K562 (cell line): ENCODE measurements around the gene B4GALNT4. TPM values are rescaled to one million over a fixed set of nuclear protein-coding genes. Genes with fewer than 3 reads are reported as not detected.

Experiments used
- ATAC-seq: fragments of 200-7000 bp; cut with Tn5 transposase; 3 replicates; pipeline ENCODE4 v1.9.1; 2020; ENCODE audit warnings: moderate library complexity
- BruUV-seq: library from RNA; stranded (reverse); fragments of 400-500 nt; replicated peaks from 2 replicates; lab custom pipeline; 2021; lab: Mats Ljungman, UMichigan
- CTCF ChIA-PET: fragments of 300-600 bp; formaldehyde crosslinking; extraction: SDS; loops from one replicate; lab custom pipeline; 2021; ENCODE audit warnings: low intra/inter-chr PET ratio; lab: Yijun Ruan, JAX
- POLR2A ChIA-PET: fragments of 300-600, 350-650 bp; sonication (Branson Sonifier 250); formaldehyde crosslinking; extraction: SDS; loops from one replicate; lab custom pipeline; 2021; ENCODE audit warnings: antibody characterized with exemption, inconsistent platforms; lab: Yijun Ruan, JAX
- DNase-seq, 4 experiments: peaks; one replicate each; pipeline versions ENCODE4 v3.0.0 to v3.0.0-alpha.2; 2011 to 2018; ENCODE audit warnings: low spot score in 3 of 4, mixed read lengths in 3 of 4; ENCODE audit errors: extremely low read depth in 1 of 4
- FAIRE-seq: peaks from 2 replicates; lab custom pipeline; 2011; peaks lifted over from hg19 to GRCh38; lab: Jason Lieb, UNC
- H2AFZ ChIP-seq: 2 replicates; pipeline ENCODE4 v1.6.0; 2011; ENCODE audit warnings: low read depth, low read length, control low read depth, inconsistent platforms
- H3K27ac ChIP-seq: fragments of 200-600 bp; 3 replicates; pipeline ENCODE4 v1.8.0; 2011; ENCODE audit warnings: low read depth, mild to moderate bottlenecking, control low read depth, inconsistent platforms, low read length, moderate library complexity, mixed read lengths; ENCODE audit errors: extremely low read depth
- H3K27me3 ChIP-seq, 2 experiments: fragments of 300-600 bp in 1 of 2; 2 replicates in 1 of 2; 3 replicates in 1 of 2; pipeline versions ENCODE4 v1.6.0 to v1.8.0; 2011; ENCODE audit warnings: inconsistent platforms in 2 of 2, low read length in 2 of 2, mild to moderate bottlenecking in 1 of 2, mixed read lengths in 1 of 2, moderate library complexity in 1 of 2; ENCODE audit not compliant: control insufficient read depth in 2 of 2, insufficient read depth in 2 of 2
- H3K36me3 ChIP-seq: fragments of 300-600 bp; 3 replicates; pipeline ENCODE4 v1.8.0; 2011; ENCODE audit warnings: mild to moderate bottlenecking, low read length, inconsistent platforms; ENCODE audit not compliant: control insufficient read depth, insufficient read depth
- H3K4me1 ChIP-seq, 2 experiments: fragments of 200-600 bp in 1 of 2; replicated peaks in 1 of 2; 2 replicates in 1 of 2; 3 replicates in 1 of 2; pipeline versions ENCODE4 v1.5.1 to v1.8.0; 2011; ENCODE audit warnings: inconsistent platforms in 2 of 2, low read length in 2 of 2, mild to moderate bottlenecking in 1 of 2, mixed read lengths in 1 of 2, moderate library complexity in 1 of 2; ENCODE audit not compliant: control insufficient read depth in 2 of 2, insufficient read depth in 2 of 2
- H3K4me2 ChIP-seq: 2 replicates; pipeline ENCODE4 v1.6.1; 2011; ENCODE audit warnings: low read length, control low read depth, inconsistent platforms, mixed read lengths; ENCODE audit not compliant: insufficient read depth
- H3K4me3 ChIP-seq: fragments of 200-600 bp; sonication (generic), shearing (Covaris generic); 2 replicates; pipeline ENCODE4 v1.5.1; 2016; ENCODE audit warnings: control low read depth, inconsistent platforms
- H3K79me2 ChIP-seq: fragments of 200-600 bp; 3 replicates; pipeline ENCODE4 v1.8.0; 2011; ENCODE audit warnings: low read length, inconsistent platforms; ENCODE audit not compliant: control insufficient read depth, insufficient read depth
- H3K9ac ChIP-seq, 2 experiments: 2 replicates each; pipeline versions ENCODE4 v1.6.0 to v1.6.1; 2011; ENCODE audit warnings: low read depth in 2 of 2, low read length in 2 of 2, control low read depth in 1 of 2, inconsistent platforms in 1 of 2, mild to moderate bottlenecking in 1 of 2, mixed read lengths in 1 of 2; ENCODE audit not compliant: insufficient read depth in 1 of 2
- H3K9me1 ChIP-seq: one replicate; pipeline ENCODE4 v1.6.0; 2011; ENCODE audit warnings: inconsistent platforms, mild to moderate bottlenecking, low read length, moderate library complexity; ENCODE audit not compliant: control insufficient read depth, insufficient read depth
- H3K9me3 ChIP-seq: replicated peaks from 2 replicates; pipeline ENCODE4 v1.5.1; 2011; ENCODE audit warnings: low read depth, low read length, inconsistent platforms; ENCODE audit not compliant: control insufficient read depth, insufficient read depth
- H4K20me1 ChIP-seq: replicated peaks from 2 replicates; pipeline ENCODE4 v1.6.1; 2011; ENCODE audit warnings: low read length, inconsistent platforms, mixed read lengths; ENCODE audit not compliant: control insufficient read depth, insufficient read depth
- U2AF1 ChIP-seq: fragments of 200-400 bp; formaldehyde crosslinking; optimal IDR thresholded peaks from 2 replicates; pipeline ENCODE3; 2017; ENCODE audit warnings: mild to moderate bottlenecking, low read depth, low read length, moderate library complexity
- ZNF354B ChIP-seq: fragments of 250-450 bp; sonication (Bioruptor Pico); IDR thresholded peaks from 2 replicates; pipeline ENCODE4 v1.4.0; 2020
- WGBS: fragments of 100-300 bp; shearing (Covaris generic); methylation state at CpG from one replicate; pipeline ENCODE4 v1.1.6; 2016; ENCODE audit warnings: low coverage, mixed read lengths; ENCODE audit not compliant: insufficient coverage; ENCODE audit errors: missing lambda C conversion rate; 5-methylcytosine and 5-hydroxymethylcytosine counted together
- in situ Hi-C: fragments of 300-500 bp; cut with MboI; formaldehyde crosslinking; loops from 4 replicates; pipeline ENCODE4 v1.15.0; 2018; ENCODE audit warnings: inconsistent platforms, mixed read lengths
- intact Hi-C: fragments of 100-400 bp; cut with micrococcal nuclease; formaldehyde crosslinking; loops from 2 replicates; pipeline ENCODE4 v1.14.2; 2022
- polyA plus RNA-seq, 8 experiments: library from polyadenylated mRNA; depleted of rRNA in 4 of 8; stranded (reverse) in 5 of 8; unstranded in 3 of 8; fragments of >200 nt; fragmentation: Nextera tagmentation in 2 of 8; fragmentation: Illumina TruSeq in 1 of 8; extraction: Ambion mirVana in 2 of 8; extraction: Trizol in 1 of 8; gene quantifications; 2 replicates each; pipeline versions ENCODE4 v1.2.1 to v1.2.3, GENCODE V29; 2011 to 2014; ENCODE audit warnings: inconsistent platforms in 1 of 8, missing spikeins in 1 of 8
- total RNA-seq, 7 experiments: library from RNA; depleted of rRNA in 6 of 7; stranded (reverse); fragments of >200 nt in 6 of 7; fragmentation: Illumina TruSeq in 2 of 7; extraction: Trizol in 2 of 7; gene quantifications; 2 replicates each; pipeline versions ENCODE4 v1.2.1 to v1.2.3, GENCODE V29; 2011 to 2021; ENCODE audit warnings: low replicate concordance in 1 of 7
- TF ChIP-seq, protein P1 (sequence below), 2 experiments: IDR thresholded peaks; 2 replicates each; pipeline ENCODE4 v1.6.1; 2011; ENCODE audit warnings: borderline replicate concordance in 1 of 2, control low read depth in 1 of 2, low read depth in 1 of 2, low read length in 1 of 2, mild to moderate bottlenecking in 1 of 2, mixed read lengths in 1 of 2, moderate library complexity in 1 of 2; ENCODE audit not compliant: insufficient read depth in 1 of 2, insufficient read length in 1 of 2, poor library complexity in 1 of 2, severe bottlenecking in 1 of 2; ENCODE audit errors: extremely low read depth in 1 of 2

B4GALNT4 gene
- total and polyA plus RNA-seq, 9 of the 15 experiments (the other 6 are each of a cell fraction or from before 2014, with no cell fraction given), result 0.20 to 37.1 (median 10.8) TPM; not detected in 1

- Histone ChIP-seq H3K36me3 (peaks cover 25% of the 10 kb centered on the region; the same call in 2 of the 3 replicates), H3K4me2 (no peak overlapping the region), H2AFZ (no peak overlapping the region), H3K27me3 (no peaks in the 10 kb centered on the region), H3K4me1 (peaks cover 0 to 31% of the 10 kb centered on the region in 2 experiments; a peak in 2 of 5 replicates), H3K27ac (no peak overlapping the region), H3K9me3 (peaks cover 4% of the 10 kb centered on the region; the same call in 1 of the 2 replicates), H3K4me3 (no peak overlapping the region), H3K79me2 (no peaks in the 10 kb centered on the region), H4K20me1 (no peaks in the 10 kb centered on the region), H3K9ac (no peak overlapping the region), H3K9me1 (no peaks in the 10 kb centered on the region)
- 75% methylated on average over 3 of the region's 14 CpGs for WGBS
- FAIRE-seq (no peak), ATAC-seq (no peak), DNase-seq (no peak)
- ChIA-PET POLR2A (no interaction called here), CTCF (no interaction called here)
- BruUV-seq, result no TSS peak
- TF ChIP-seq, protein P1, sequence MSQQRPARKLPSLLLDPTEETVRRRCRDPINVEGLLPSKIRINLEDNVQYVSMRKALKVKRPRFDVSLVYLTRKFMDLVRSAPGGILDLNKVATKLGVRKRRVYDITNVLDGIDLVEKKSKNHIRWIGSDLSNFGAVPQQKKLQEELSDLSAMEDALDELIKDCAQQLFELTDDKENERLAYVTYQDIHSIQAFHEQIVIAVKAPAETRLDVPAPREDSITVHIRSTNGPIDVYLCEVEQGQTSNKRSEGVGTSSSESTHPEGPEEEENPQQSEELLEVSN (IDR thresholded peaks at IDR 0.05; ENCODE audit: borderline replicate concordance in 1 of 2, extremely low read depth in 1 of 2, insufficient read depth in 1 of 2, insufficient read length in 1 of 2, low read depth in 1 of 2, low read length in 1 of 2, poor library complexity in 1 of 2, severe bottlenecking in 1 of 2), result no peak
- no peak for TF ChIP-seq U2AF1
- in situ Hi-C loops (no loop called here), intact Hi-C loops (no loop called here)
These were observed 11.7 kb downstream of the B4GALNT4 start for GRCh38 chr11:380996-381395.

DNA sequence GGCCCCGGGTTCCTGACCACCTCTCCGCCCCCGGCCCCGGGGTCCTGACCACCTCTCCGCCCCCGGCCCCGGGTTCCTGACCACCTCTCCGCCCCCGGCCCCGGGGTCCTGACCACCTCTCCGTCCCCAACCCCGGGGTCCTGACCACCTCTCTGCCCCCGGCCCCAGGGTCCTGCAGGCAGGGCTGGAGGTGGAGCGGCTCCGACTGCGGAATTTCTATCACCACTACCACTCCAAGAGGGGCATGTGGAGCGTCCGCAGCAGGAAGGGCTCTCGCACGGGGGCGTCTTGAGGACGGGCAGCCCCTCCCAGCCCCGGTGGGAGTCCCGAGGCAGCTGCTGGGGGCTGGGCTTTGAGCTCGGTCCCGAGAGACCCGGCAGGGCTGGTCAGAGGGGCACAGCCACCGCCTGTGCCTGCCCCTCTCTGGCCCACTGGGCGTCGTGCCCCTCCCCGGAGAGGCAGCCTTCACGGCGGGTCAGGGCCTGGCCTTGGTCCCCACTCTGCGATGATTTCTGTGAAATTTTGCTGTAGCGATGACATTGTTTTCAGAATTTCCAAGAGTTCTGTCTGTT, 12.3 kb downstream of the B4GALNT4 start:
- Histone ChIP-seq H3K27me3 (no peaks in the 10 kb centered on the region), H2AFZ (no peak overlapping the region), H3K4me3 (no peak overlapping the region), H3K36me3 (peaks cover 25% of the 10 kb centered on the region; the same call in 2 of the 3 replicates), H3K9ac (no peak overlapping the region), H3K9me3 (peaks cover 5% of the 10 kb centered on the region), H3K79me2 (no peaks in the 10 kb centered on the region), H4K20me1 (no peaks in the 10 kb centered on the region), H3K27ac (no peak overlapping the region), H3K9me1 (no peaks in the 10 kb centered on the region), H3K4me1 (peaks cover 0 to 32% of the 10 kb centered on the region in 2 experiments; a peak in 2 of 5 replicates), H3K4me2 (no peak overlapping the region)
- BruUV-seq, result no TSS peak
- in situ Hi-C loops, result no loop called here
- POLR2A ChIA-PET, result no interaction called here
- ATAC-seq (no peak), DNase-seq (no peak), FAIRE-seq (no peak)
- intact Hi-C loops, result no loop called here
- CTCF ChIA-PET, result no interaction called here
- 92% methylated on average over 15 of the region's 35 CpGs for WGBS
- TF ChIP-seq ZNF354B, result no peak
